Body of pancreas (tissue), 4 donors: ENCODE results near the gene DLG2. TPM values are rescaled to one million over a fixed set of nuclear protein-coding genes. Genes with fewer than 3 reads are reported as not detected.

Experiments used
- ATAC-seq: fragments of 150-250 bp; one replicate; pipeline ENCODE4 v1.9.1; 2016
- DNase-seq, 4 donors: peaks; one replicate each; pipeline ENCODE4 v3.0.0-alpha.2; 2019
- H3K27ac ChIP-seq, 4 donors: fragments of 200-600 bp; sonication (generic); 1 replicate in 3 of 4; 2 replicates in 1 of 4; pipeline versions ENCODE4 v1.5.1 to v1.6.1; 2016 to 2019; ENCODE audit warnings: mild to moderate bottlenecking in 1 of 4, mixed read lengths in 1 of 4, moderate library complexity in 1 of 4
- H3K27me3 ChIP-seq, 2 donors: fragments of 200-600 bp; sonication (generic); one replicate each; pipeline ENCODE4 v1.6.0; 2016; ENCODE audit warnings: mild to moderate bottlenecking in 1 of 2
- H3K36me3 ChIP-seq, 2 donors: fragments of 200-600 bp; sonication (generic); replicated peaks in 1 of 2; 2 replicates each; pipeline ENCODE4 v1.5.1; 2016; ENCODE audit warnings: low read depth in 2 of 2; ENCODE audit not compliant: insufficient read depth in 1 of 2
- H3K4me1 ChIP-seq: fragments of 200-600 bp; sonication (generic); one replicate; pipeline ENCODE4 v1.6.0; 2016
- H3K4me3 ChIP-seq, 2 donors: fragments of 200-600 bp; sonication (generic); 1 replicate in 1 of 2; 2 replicates in 1 of 2; pipeline ENCODE4 v1.5.1; 2016 to 2019
- H3K9me3 ChIP-seq, 3 donors: fragments of 200-600 bp; sonication (generic); 1 replicate in 2 of 3; 2 replicates in 1 of 3; pipeline ENCODE4 v1.5.1; 2016
- POLR2A ChIP-seq, 3 donors: fragments of 450-650 bp; IDR thresholded peaks; one replicate each; pipeline ENCODE4 v1.6.1; 2016; ENCODE audit warnings: antibody characterized with exemption in 3 of 3, mild to moderate bottlenecking in 2 of 3
- WGBS, 2 donors: methylation state at CpG; one replicate each; pipeline ENCODE4 v1.1.5; 2017; 5-methylcytosine and 5-hydroxymethylcytosine counted together
- intact Hi-C: fragments of 100-400 bp; cut with DNase I; formaldehyde crosslinking; loops from one replicate; pipeline ENCODE4 v1.15.1; 2023
- total RNA-seq, 2 donors: library from RNA; depleted of rRNA; stranded (reverse); fragments of >200 nt; gene quantifications; one replicate each; pipeline ENCODE4 v1.1.0, GENCODE V29; 2016
- TF ChIP-seq, protein P1 (sequence below), 7 experiments: fragments of 450-650 bp in 4 of 7; fragments of 200-600 bp in 3 of 7; sonication (generic) in 3 of 7; IDR thresholded peaks; one replicate each; pipeline ENCODE4 v1.5.1; 2016 to 2019; ENCODE audit warnings: antibody characterized with exemption in 7 of 7

DLG2 gene
- total RNA-seq, 2 donors from 2014 or later = 6.0 to 13.2 TPM

DNA sequence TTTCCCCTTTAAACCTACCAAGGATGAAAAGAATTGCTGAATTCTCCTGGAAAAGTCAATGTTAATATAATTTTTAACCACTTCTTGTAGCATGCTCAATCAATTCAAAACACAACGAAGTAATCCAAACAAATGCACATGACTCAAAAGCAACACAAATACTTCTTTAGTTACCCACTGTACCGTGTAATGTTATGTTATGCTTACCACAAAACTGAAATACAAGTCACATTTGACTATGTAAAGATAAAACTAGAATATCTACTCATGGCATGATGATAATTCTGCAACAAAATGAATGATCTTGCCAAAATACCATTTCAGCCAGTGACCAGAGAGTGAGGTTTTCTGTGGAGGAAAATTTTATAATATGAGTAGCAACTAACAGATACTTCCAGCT is 587.0 kb downstream of the DLG2 start:
- H3K9me3 ChIP-seq = no peaks in the 10 kb centered on the region
- H3K27me3 ChIP-seq = no peaks in the 10 kb centered on the region
- TF ChIP-seq POLR2A (IDR thresholded peaks at IDR 0.05) = no peak
- TF ChIP-seq, protein P1, sequence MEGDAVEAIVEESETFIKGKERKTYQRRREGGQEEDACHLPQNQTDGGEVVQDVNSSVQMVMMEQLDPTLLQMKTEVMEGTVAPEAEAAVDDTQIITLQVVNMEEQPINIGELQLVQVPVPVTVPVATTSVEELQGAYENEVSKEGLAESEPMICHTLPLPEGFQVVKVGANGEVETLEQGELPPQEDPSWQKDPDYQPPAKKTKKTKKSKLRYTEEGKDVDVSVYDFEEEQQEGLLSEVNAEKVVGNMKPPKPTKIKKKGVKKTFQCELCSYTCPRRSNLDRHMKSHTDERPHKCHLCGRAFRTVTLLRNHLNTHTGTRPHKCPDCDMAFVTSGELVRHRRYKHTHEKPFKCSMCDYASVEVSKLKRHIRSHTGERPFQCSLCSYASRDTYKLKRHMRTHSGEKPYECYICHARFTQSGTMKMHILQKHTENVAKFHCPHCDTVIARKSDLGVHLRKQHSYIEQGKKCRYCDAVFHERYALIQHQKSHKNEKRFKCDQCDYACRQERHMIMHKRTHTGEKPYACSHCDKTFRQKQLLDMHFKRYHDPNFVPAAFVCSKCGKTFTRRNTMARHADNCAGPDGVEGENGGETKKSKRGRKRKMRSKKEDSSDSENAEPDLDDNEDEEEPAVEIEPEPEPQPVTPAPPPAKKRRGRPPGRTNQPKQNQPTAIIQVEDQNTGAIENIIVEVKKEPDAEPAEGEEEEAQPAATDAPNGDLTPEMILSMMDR (IDR thresholded peaks at IDR 0.05) = no peak
- no peaks in the 10 kb centered on the region for H3K36me3 ChIP-seq
- H3K4me3 ChIP-seq = no peak overlapping the region
- 21 to 24% methylated on average over 2 of the region's 2 CpGs for WGBS, 2 donors
- no peak for DNase-seq
- no peak for ATAC-seq
- no peaks in the 10 kb centered on the region for H3K4me1 ChIP-seq
- intact Hi-C loops = no loop called here
- H3K27ac ChIP-seq = no peak overlapping the region

DNA sequence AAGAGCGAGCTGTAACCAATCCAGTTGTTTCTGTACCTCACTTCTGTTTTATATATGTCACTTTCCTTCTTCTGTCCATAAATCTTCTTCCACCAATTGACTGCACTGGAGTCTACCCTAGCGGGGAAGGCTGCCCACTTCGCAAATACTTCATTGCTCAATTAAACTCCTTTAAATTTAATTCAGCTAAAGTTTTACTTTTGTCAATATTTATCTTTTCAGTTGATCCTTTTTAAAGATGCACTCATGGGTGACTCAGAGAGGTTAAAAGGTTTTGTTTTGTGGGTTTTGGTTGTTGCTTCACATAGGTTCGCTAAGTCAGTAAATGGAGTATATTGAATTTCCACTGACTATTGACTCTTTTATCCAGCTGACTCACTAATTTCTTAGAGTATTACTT is 597.2 kb downstream of the DLG2 start:
- H3K36me3 ChIP-seq = no peaks in the 10 kb centered on the region
- no peaks in the 10 kb centered on the region for H3K9me3 ChIP-seq
- no peaks in the 10 kb centered on the region for H3K27me3 ChIP-seq
- no peak for ATAC-seq
- H3K4me1 ChIP-seq = no peaks in the 10 kb centered on the region
- intact Hi-C loops = no loop called here
- H3K27ac ChIP-seq = no peak overlapping the region
- TF ChIP-seq, protein P1 (IDR thresholded peaks at IDR 0.05) = no peak
- no peak for TF ChIP-seq POLR2A (IDR thresholded peaks at IDR 0.05)
- whole genome bisulfite sequencing, 2 donors = 64 to 66% methylated on average over 4 of the region's 4 CpGs
- no peak for DNase-seq
- H3K4me3 ChIP-seq = no peak overlapping the region

- no peak for TF ChIP-seq POLR2A (IDR thresholded peaks at IDR 0.05)
- TF ChIP-seq, protein P1 (IDR thresholded peaks at IDR 0.05) = no peak
- no peaks in the 10 kb centered on the region for H3K27me3 ChIP-seq
- no peaks in the 10 kb centered on the region for H3K4me1 ChIP-seq
- no peak overlapping the region for H3K27ac ChIP-seq
- WGBS, 2 donors = 89 to 93% methylated on average over 13 to 15 of the region's 15 CpGs
- intact Hi-C loops = no loop called here
- H3K36me3 ChIP-seq = no peaks in the 10 kb centered on the region
- DNase-seq (no peak), ATAC-seq (no peak)
- no peaks in the 10 kb centered on the region for H3K9me3 ChIP-seq
- no peak overlapping the region for H3K4me3 ChIP-seq
Measured at GRCh38 chr11:85028329-85029101, 598.6 kb downstream of the DLG2 start.

GRCh38 chr11:85027346-85027745 is 599.8 kb downstream of the DLG2 start:
- no peak for ATAC-seq
- 89% methylated on average over 9 to 11 of the region's 11 CpGs for WGBS, 2 donors

More at GRCh38 chr11:85027346-85027745, 599.8 kb downstream of the DLG2 start:
- H3K4me1 ChIP-seq = no peaks in the 10 kb centered on the region
- H3K36me3 ChIP-seq = no peaks in the 10 kb centered on the region
- no peak for DNase-seq
- intact Hi-C loops = no loop called here
- H3K27me3 ChIP-seq = no peaks in the 10 kb centered on the region
- no peak for TF ChIP-seq POLR2A (IDR thresholded peaks at IDR 0.05)
- TF ChIP-seq, protein P1 (IDR thresholded peaks at IDR 0.05) = no peak
- H3K27ac ChIP-seq = no peak overlapping the region
- no peaks in the 10 kb centered on the region for H3K9me3 ChIP-seq
- H3K4me3 ChIP-seq = no peak overlapping the region
